A549 (cell line): ENCODE data around the gene SFXN1. TPM values are rescaled to one million over a fixed set of nuclear protein-coding genes. Genes with fewer than 3 reads are reported as not detected.

Experiments
- ATAC-seq, 2 experiments: fragments of 200-7000 bp in 1 of 2; fragments of >200 bp in 1 of 2; cut with Nextera tagmentation in 1 of 2; cut with Tn5 transposase in 1 of 2; 3 replicates each; pipeline versions ENCODE4 v1.8.0 to v1.9.1; 2018 to 2020; ENCODE audit warnings: mild to moderate bottlenecking in 1 of 2, moderate library complexity in 1 of 2
- CTCF ChIA-PET: fragments of 300-600 bp; sonication (Branson Sonifier 250); formaldehyde crosslinking; extraction: SDS; loops from one replicate; lab custom pipeline; 2021; ENCODE audit warnings: antibody characterized with exemption, inconsistent platforms; lab: Yijun Ruan, JAX
- POLR2A ChIA-PET: fragments of 350-600 bp; formaldehyde crosslinking; extraction: SDS; loops from one replicate; lab custom pipeline; 2021; ENCODE audit warnings: antibody characterized with exemption, inconsistent platforms; lab: Yijun Ruan, JAX
- DNase-seq, 2 experiments: peaks; one replicate each; pipeline versions ENCODE4 v3.0.0 to v3.0.0-alpha.2; 2011 to 2016; ENCODE audit warnings: low read depth in 1 of 2, low spot score in 1 of 2
- FAIRE-seq: peaks from 2 replicates; lab custom pipeline; 2011; peaks lifted over from hg19 to GRCh38; lab: Jason Lieb, UNC
- H3K27ac ChIP-seq, 2 experiments: fragments of >200 bp; sonication (Bioruptor Twin); formaldehyde crosslinking; 3 replicates each; pipeline ENCODE4 v1.5.1; 2016 to 2017
- H3K4me1 ChIP-seq: fragments of >200 bp; sonication (Bioruptor Twin); formaldehyde crosslinking; 3 replicates; pipeline ENCODE4 v1.6.1; 2016
- H3K4me2 ChIP-seq: fragments of >200 bp; sonication (Bioruptor Twin); formaldehyde crosslinking; 3 replicates; pipeline ENCODE4 v1.6.1; 2016
- H3K4me3 ChIP-seq: fragments of >200 bp; sonication (Bioruptor Twin); formaldehyde crosslinking; 3 replicates; pipeline ENCODE4 v1.5.1; 2016
- H3K9me3 ChIP-seq: fragments of >200 bp; sonication (Bioruptor Twin); formaldehyde crosslinking; 3 replicates; pipeline ENCODE4 v1.6.1; 2016
- CBX2 ChIP-seq: fragments of 200-600 bp; sonication (generic); IDR thresholded peaks from 2 replicates; pipeline ENCODE4 v1.6.1; 2016; ENCODE audit warnings: low read depth, mild to moderate bottlenecking, borderline replicate concordance
- CBX8 ChIP-seq: fragments of 200-600 bp; sonication (generic); IDR thresholded peaks from 2 replicates; pipeline ENCODE4 v1.6.1; 2016
- CHD2 ChIP-seq: fragments of 150-350 bp; IDR thresholded peaks from 2 replicates; pipeline ENCODE4 v1.6.1; 2014; ENCODE audit warnings: low read length; ENCODE audit not compliant: partially characterized antibody
- CHD4 ChIP-seq: fragments of 200-600 bp; sonication (generic); IDR thresholded peaks from 2 replicates; pipeline ENCODE4 v1.6.1; 2016; ENCODE audit warnings: antibody characterized with exemption, mild to moderate bottlenecking, borderline replicate concordance
- ESRRA ChIP-seq: fragments of 150-350 bp; IDR thresholded peaks from 2 replicates; pipeline ENCODE4 v1.6.1; 2014; ENCODE audit warnings: mild to moderate bottlenecking, low read length, borderline replicate concordance
- FOXS1 ChIP-seq: fragments of 250-450 bp; sonication (Bioruptor Pico); IDR thresholded peaks from 2 replicates; pipeline ENCODE4 v1.5.0; 2020; ENCODE audit warnings: mild to moderate bottlenecking, moderate library complexity
- HDAC2 ChIP-seq: fragments of 200-600 bp; sonication (generic); IDR thresholded peaks from 2 replicates; pipeline ENCODE4 v1.6.1; 2016
- HOXB13 ChIP-seq: fragments of 250-450 bp; sonication (Bioruptor Pico); IDR thresholded peaks from 2 replicates; pipeline ENCODE4 v1.5.0; 2020; ENCODE audit warnings: low read depth, mild to moderate bottlenecking, moderate library complexity
- HOXB5 ChIP-seq: fragments of 250-450 bp; sonication (Bioruptor Pico); IDR thresholded peaks from 2 replicates; pipeline ENCODE4 v1.5.0; 2020; ENCODE audit warnings: mild to moderate bottlenecking, moderate library complexity
- JUN ChIP-seq, 2 experiments: fragments of >200 bp; sonication (Bioruptor Twin); formaldehyde crosslinking; IDR thresholded peaks; 2 replicates in 1 of 2; 3 replicates in 1 of 2; pipeline ENCODE4 v1.6.1; 2016 to 2017
- JUNB ChIP-seq: fragments of >200 bp; sonication (Bioruptor Twin); formaldehyde crosslinking; IDR thresholded peaks from 2 replicates; pipeline ENCODE4 v1.6.1; 2016
- KDM1A ChIP-seq: fragments of 200-600 bp; sonication (generic); IDR thresholded peaks from 2 replicates; pipeline ENCODE4 v1.6.1; 2016; ENCODE audit warnings: low read depth, mild to moderate bottlenecking
- MAFK ChIP-seq: fragments of 450-650 bp; IDR thresholded peaks from 2 replicates; pipeline ENCODE4 v1.6.1; 2014; ENCODE audit not compliant: partially characterized antibody
- NFE2L2 ChIP-seq: fragments of 150-350 bp; conservative IDR thresholded peaks from 2 replicates; pipeline ENCODE4 v1.6.1; 2014; ENCODE audit warnings: low read length
- NR3C1 ChIP-seq: fragments of >200 bp; sonication (Bioruptor Twin); formaldehyde crosslinking; IDR thresholded peaks from 3 replicates; pipeline ENCODE4 v1.6.1; 2017
- PHF8 ChIP-seq: fragments of 200-600 bp; sonication (generic); IDR thresholded peaks from 2 replicates; pipeline ENCODE4 v1.6.1; 2016; ENCODE audit warnings: low read depth, mild to moderate bottlenecking, antibody characterized with exemption, moderate library complexity, borderline replicate concordance
- RAD21 ChIP-seq, 2 experiments: fragments of >200 bp in 1 of 2; sonication (Bioruptor Twin) in 1 of 2; formaldehyde crosslinking in 1 of 2; IDR thresholded peaks in 1 of 2; conservative IDR thresholded peaks in 1 of 2; 2 replicates in 1 of 2; 3 replicates in 1 of 2; pipeline ENCODE4 v1.6.1; 2012 to 2018; ENCODE audit warnings: inconsistent platforms in 1 of 2
- RFX5 ChIP-seq: fragments of 450-650 bp; IDR thresholded peaks from 2 replicates; pipeline ENCODE4 v1.7.1; 2014; ENCODE audit warnings: antibody characterized with exemption, mild to moderate bottlenecking, moderate library complexity
- SREBF2 ChIP-seq: fragments of 450-650 bp; IDR thresholded peaks from 2 replicates; pipeline ENCODE4 v1.6.1; 2014; ENCODE audit warnings: mild to moderate bottlenecking, moderate library complexity
- TP53 ChIP-seq: fragments of 250-450 bp; sonication (Bioruptor Pico); IDR thresholded peaks from 2 replicates; pipeline ENCODE4 v1.5.0; 2021; ENCODE audit warnings: mild to moderate bottlenecking, moderate library complexity
- ZC3H11A ChIP-seq: fragments of 450-650 bp; IDR thresholded peaks from 2 replicates; pipeline ENCODE4 v1.6.1; 2014; ENCODE audit warnings: antibody characterized with exemption, mild to moderate bottlenecking
- ZSCAN20 ChIP-seq: fragments of 250-450 bp; sonication (Bioruptor Pico); IDR thresholded peaks from 2 replicates; pipeline ENCODE4 v1.8.0; 2022; ENCODE audit warnings: mild to moderate bottlenecking, moderate library complexity
- WGBS: methylation state at CpG from one replicate; pipeline ENCODE4 v1.1.6; 2017; ENCODE audit errors: missing lambda C conversion rate; 5-methylcytosine and 5-hydroxymethylcytosine counted together
- polyA plus RNA-seq, 4 experiments: library from polyadenylated mRNA; depleted of rRNA in 3 of 4; stranded (reverse); fragments of >200 nt; fragmentation: RNase III in 1 of 4; extraction: RNeasy Plus Mini Kit Qiagen cat#74134 plus additional on column Dnase treatment in 1 of 4; gene quantifications; 2 replicates in 3 of 4; 3 replicates in 1 of 4; pipeline ENCODE4 v1.2.3, GENCODE V29; 2011 to 2017
- TF ChIP-seq, protein P1 (sequence below): fragments of >200 bp; sonication (Bioruptor Twin); formaldehyde crosslinking; IDR thresholded peaks from 2 replicates; pipeline ENCODE4 v1.6.1; 2016
- TF ChIP-seq, protein P2 (sequence below): IDR thresholded peaks from 2 replicates; pipeline ENCODE4 v1.6.1; 2012
- TF ChIP-seq, protein P3 (sequence below): IDR thresholded peaks from 2 replicates; pipeline ENCODE4 v1.6.1; 2012; ENCODE audit warnings: low read depth, borderline replicate concordance
- TF ChIP-seq, protein P4 (sequence below): IDR thresholded peaks from 2 replicates; pipeline ENCODE4 v1.6.1; 2012
- TF ChIP-seq, protein P5 (sequence below): fragments of 150-350 bp; IDR thresholded peaks from 2 replicates; pipeline ENCODE4 v1.6.1; 2014; ENCODE audit warnings: low read depth, mild to moderate bottlenecking, low read length

SFXN1 gene
- polyA plus RNA-seq, 2 of the 4 experiments (the other 2 are of a cell fraction) = 79.6 to 190 TPM

DNA sequence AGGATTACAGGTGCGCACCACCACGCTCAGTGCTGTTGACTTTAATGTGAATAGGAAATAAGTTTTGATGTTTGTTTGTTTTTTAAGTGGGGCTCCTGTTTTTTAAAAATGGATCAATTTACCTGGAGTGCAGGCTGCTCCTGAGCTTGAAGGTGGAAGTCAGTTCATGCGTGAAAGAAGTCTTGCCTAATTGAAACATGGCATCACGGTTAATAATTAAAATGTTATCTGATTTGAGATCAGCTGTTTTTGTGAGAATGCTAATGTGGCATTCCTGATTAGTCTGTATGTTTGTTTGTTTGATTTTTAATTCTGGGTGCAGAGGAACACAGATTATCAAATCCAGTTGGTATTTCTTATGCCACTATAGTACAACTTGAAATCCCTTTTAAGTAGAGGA is 6.5 kb downstream of the SFXN1 start:
- no peak overlapping the region for H3K4me3 ChIP-seq
- ATAC-seq (no peak), FAIRE-seq (no peak), DNase-seq (no peak)
- H3K4me1 ChIP-seq = peaks cover 13% of the 10 kb centered on the region; the same call in 2 of the 3 replicates
- no peaks in the 10 kb centered on the region for H3K9me3 ChIP-seq
- H3K27ac ChIP-seq = no peak overlapping the region
- CTCF ChIA-PET = no interaction called here
- H3K4me2 ChIP-seq = no peak overlapping the region
- POLR2A ChIA-PET = no interaction called here
- no peak for TF ChIP-seq NFE2L2
- TF ChIP-seq CHD4 = no peak
- TF ChIP-seq ZC3H11A = no peak
- no peak for TF ChIP-seq TP53 (CRISPR knock-in tag)
- TF ChIP-seq NR3C1 = no peak
- no peak for TF ChIP-seq SREBF2
- no peak for TF ChIP-seq ESRRA
- TF ChIP-seq KDM1A = no peak
- TF ChIP-seq, protein P1, sequence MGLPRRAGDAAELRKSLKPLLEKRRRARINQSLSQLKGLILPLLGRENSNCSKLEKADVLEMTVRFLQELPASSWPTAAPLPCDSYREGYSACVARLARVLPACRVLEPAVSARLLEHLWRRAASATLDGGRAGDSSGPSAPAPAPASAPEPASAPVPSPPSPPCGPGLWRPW = no peak
- TF ChIP-seq, protein P2, sequence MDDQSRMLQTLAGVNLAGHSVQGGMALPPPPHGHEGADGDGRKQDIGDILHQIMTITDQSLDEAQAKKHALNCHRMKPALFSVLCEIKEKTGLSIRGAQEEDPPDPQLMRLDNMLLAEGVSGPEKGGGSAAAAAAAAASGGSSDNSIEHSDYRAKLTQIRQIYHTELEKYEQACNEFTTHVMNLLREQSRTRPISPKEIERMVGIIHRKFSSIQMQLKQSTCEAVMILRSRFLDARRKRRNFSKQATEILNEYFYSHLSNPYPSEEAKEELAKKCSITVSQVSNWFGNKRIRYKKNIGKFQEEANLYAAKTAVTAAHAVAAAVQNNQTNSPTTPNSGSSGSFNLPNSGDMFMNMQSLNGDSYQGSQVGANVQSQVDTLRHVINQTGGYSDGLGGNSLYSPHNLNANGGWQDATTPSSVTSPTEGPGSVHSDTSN = no peak
- no peak for TF ChIP-seq RFX5
- TF ChIP-seq CBX2 = no peak
- TF ChIP-seq JUN (IDR thresholded peaks at IDR 0.05) = no peak
- TF ChIP-seq CBX8 = no peak
- TF ChIP-seq, protein P3, sequence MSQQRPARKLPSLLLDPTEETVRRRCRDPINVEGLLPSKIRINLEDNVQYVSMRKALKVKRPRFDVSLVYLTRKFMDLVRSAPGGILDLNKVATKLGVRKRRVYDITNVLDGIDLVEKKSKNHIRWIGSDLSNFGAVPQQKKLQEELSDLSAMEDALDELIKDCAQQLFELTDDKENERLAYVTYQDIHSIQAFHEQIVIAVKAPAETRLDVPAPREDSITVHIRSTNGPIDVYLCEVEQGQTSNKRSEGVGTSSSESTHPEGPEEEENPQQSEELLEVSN = no peak
- TF ChIP-seq HDAC2 = no peak
- TF ChIP-seq CHD2 = no peak
- TF ChIP-seq RAD21 (conservative IDR thresholded peaks at IDR 0.05 in 1 of 2, IDR thresholded peaks at IDR 0.05 in 1 of 2) = no peak
- TF ChIP-seq PHF8 = no peak
- no peak for TF ChIP-seq ZSCAN20 (CRISPR knock-in tag)
- 96% methylated on average over 4 of the region's 4 CpGs for WGBS

DNA sequence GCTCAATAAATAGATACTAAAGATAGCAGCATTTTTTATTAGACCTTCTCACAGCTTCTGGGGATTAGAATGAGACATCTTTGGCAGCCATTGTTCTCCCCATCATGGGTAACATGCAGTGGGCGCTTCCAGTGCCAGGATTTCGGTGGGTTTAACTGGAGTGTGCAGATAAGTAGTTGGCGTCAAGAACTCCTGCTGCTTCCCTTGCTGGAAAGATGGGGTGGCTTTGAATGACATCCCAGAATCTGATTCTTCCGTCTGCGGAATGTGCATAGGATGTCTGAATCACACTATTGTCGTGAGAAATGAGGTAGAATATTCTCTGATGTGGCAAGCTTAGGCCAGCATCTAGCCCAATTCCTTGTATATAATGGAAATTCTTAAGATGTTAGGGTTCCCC is 7.3 kb downstream of the SFXN1 start:
- peaks cover 6% of the 10 kb centered on the region; the same call in 2 of the 3 replicates for H3K4me1 ChIP-seq
- DNase-seq = no peak
- no peak for ATAC-seq
- POLR2A ChIA-PET = no interaction called here
- TF ChIP-seq, protein P4, sequence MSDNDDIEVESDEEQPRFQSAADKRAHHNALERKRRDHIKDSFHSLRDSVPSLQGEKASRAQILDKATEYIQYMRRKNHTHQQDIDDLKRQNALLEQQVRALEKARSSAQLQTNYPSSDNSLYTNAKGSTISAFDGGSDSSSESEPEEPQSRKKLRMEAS = no peak
- no peak for TF ChIP-seq RAD21 (conservative IDR thresholded peaks at IDR 0.05 in 1 of 2, IDR thresholded peaks at IDR 0.05 in 1 of 2)
- no peak for TF ChIP-seq MAFK
- no peak for TF ChIP-seq HOXB13 (CRISPR knock-in tag)
- TF ChIP-seq, protein P5, sequence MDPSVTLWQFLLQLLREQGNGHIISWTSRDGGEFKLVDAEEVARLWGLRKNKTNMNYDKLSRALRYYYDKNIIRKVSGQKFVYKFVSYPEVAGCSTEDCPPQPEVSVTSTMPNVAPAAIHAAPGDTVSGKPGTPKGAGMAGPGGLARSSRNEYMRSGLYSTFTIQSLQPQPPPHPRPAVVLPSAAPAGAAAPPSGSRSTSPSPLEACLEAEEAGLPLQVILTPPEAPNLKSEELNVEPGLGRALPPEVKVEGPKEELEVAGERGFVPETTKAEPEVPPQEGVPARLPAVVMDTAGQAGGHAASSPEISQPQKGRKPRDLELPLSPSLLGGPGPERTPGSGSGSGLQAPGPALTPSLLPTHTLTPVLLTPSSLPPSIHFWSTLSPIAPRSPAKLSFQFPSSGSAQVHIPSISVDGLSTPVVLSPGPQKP = no peak
- no peak for TF ChIP-seq HOXB5 (CRISPR knock-in tag)
- TF ChIP-seq CBX8 = no peak
- TF ChIP-seq FOXS1 (CRISPR knock-in tag) = no peak
- no peak for TF ChIP-seq JUNB
- WGBS = 94% methylated on average over 6 of the region's 6 CpGs
- FAIRE-seq = no peak
- no peak overlapping the region for H3K4me3 ChIP-seq
- no peaks in the 10 kb centered on the region for H3K9me3 ChIP-seq
- no peak overlapping the region for H3K27ac ChIP-seq
- H3K4me2 ChIP-seq = no peak overlapping the region
- CTCF ChIA-PET = no interaction called here
